ENCODE measurements around the gene TMEM150A.
"Not testable (repeated sequence)": the region's sequence is repeated elsewhere in the genome, so short reads cannot be mapped to it uniquely, and the experiment has no call there.

TMEM150A gene

GRCh38 chr2:85577063-85577385 lies 25.5 kb downstream of the TMEM150A start:
- peaks cover 27% of the 10 kb centered on the region for H3K4me1 ChIP-seq (ENCODE audit: control insufficient read depth, insufficient read depth, low read length)
- WGBS, 2 experiments = 61 to 70% methylated on average over 3 of the region's 3 CpGs
- H3K36me3 ChIP-seq (ENCODE audit: control insufficient read depth, insufficient read depth, low read length) = no peaks in the 10 kb centered on the region
- no peak overlapping the region for H3K4me3 ChIP-seq (ENCODE audit: insufficient read depth, low read depth, low read length)
- no peak overlapping the region for H3K27ac ChIP-seq (ENCODE audit: insufficient read depth, low read depth, low read length, poor library complexity, severe bottlenecking)
- no peaks in the 10 kb centered on the region for H3K9me3 ChIP-seq (ENCODE audit: control insufficient read depth, low read length)
- H3K27me3 ChIP-seq (ENCODE audit: control insufficient read depth, insufficient read depth, low read length, poor library complexity, severe bottlenecking) = peaks cover 12% of the 10 kb centered on the region

- Histone ChIP-seq H3K4me3 (ENCODE audit: insufficient read depth, low read depth, low read length) (no peak overlapping the region), H3K36me3 (ENCODE audit: control insufficient read depth, insufficient read depth, low read length) (no peaks in the 10 kb centered on the region), H3K9me3 (ENCODE audit: control insufficient read depth, low read length) (no peaks in the 10 kb centered on the region), H3K4me1 (ENCODE audit: control insufficient read depth, insufficient read depth, low read length) (peaks cover 27% of the 10 kb centered on the region), H3K27ac (ENCODE audit: insufficient read depth, low read depth, low read length, poor library complexity, severe bottlenecking) (no peak overlapping the region), H3K27me3 (ENCODE audit: control insufficient read depth, insufficient read depth, low read length, poor library complexity, severe bottlenecking) (peaks cover 25% of the 10 kb centered on the region)
- 91 to 92% methylated on average over 8 of the region's 8 CpGs for WGBS, 2 experiments
Measured at GRCh38 chr2:85575739-85576138, 26.8 kb downstream of the TMEM150A start.

GRCh38 chr2:85566265-85566664 lies 36.2 kb downstream of the TMEM150A start:
- Histone ChIP-seq H3K9me3 (ENCODE audit: control insufficient read depth, low read length) (no peaks in the 10 kb centered on the region), H3K36me3 (ENCODE audit: control insufficient read depth, insufficient read depth, low read length) (no peaks in the 10 kb centered on the region), H3K27me3 (ENCODE audit: control insufficient read depth, insufficient read depth, low read length, poor library complexity, severe bottlenecking) (peaks cover 36% of the 10 kb centered on the region), H3K4me3 (ENCODE audit: insufficient read depth, low read depth, low read length) (no peak overlapping the region), H3K4me1 (ENCODE audit: control insufficient read depth, insufficient read depth, low read length) (no peaks in the 10 kb centered on the region), H3K27ac (ENCODE audit: insufficient read depth, low read depth, low read length, poor library complexity, severe bottlenecking) (no peak overlapping the region)
- WGBS, 2 experiments = 85 to 95% methylated on average over 4 of the region's 4 CpGs

GRCh38 chr2:85564144-85564563 lies 38.3 kb downstream of the TMEM150A start:
- Histone ChIP-seq H3K9me3 (ENCODE audit: control insufficient read depth, low read length) (no peaks in the 10 kb centered on the region), H3K36me3 (ENCODE audit: control insufficient read depth, insufficient read depth, low read length) (no peaks in the 10 kb centered on the region), H3K27ac (ENCODE audit: insufficient read depth, low read depth, low read length, poor library complexity, severe bottlenecking) (no peak overlapping the region), H3K27me3 (ENCODE audit: control insufficient read depth, insufficient read depth, low read length, poor library complexity, severe bottlenecking) (peaks cover 15% of the 10 kb centered on the region), H3K4me3 (ENCODE audit: insufficient read depth, low read depth, low read length) (no peak overlapping the region), H3K4me1 (ENCODE audit: control insufficient read depth, insufficient read depth, low read length) (peaks cover 5% of the 10 kb centered on the region)
- 89 to 93% methylated on average over 5 of the region's 5 CpGs for WGBS, 2 experiments

GRCh38 chr2:85561280-85562212 lies 41.0 kb downstream of the TMEM150A start, which contains the start of gene GGCX:
Gene GGCX (minus strand): TSS chr2:85561493. CDS start chr2:85561428, 65 bp downstream.
- no peaks in the 10 kb centered on the region for H3K36me3 ChIP-seq (ENCODE audit: control insufficient read depth, insufficient read depth, low read length)
- no peaks in the 10 kb centered on the region for H3K9me3 ChIP-seq (ENCODE audit: control insufficient read depth, low read length)
- H3K27me3 ChIP-seq (ENCODE audit: control insufficient read depth, insufficient read depth, low read length, poor library complexity, severe bottlenecking) = no peaks in the 10 kb centered on the region
- peaks cover 5% of the 10 kb centered on the region for H3K4me1 ChIP-seq (ENCODE audit: control insufficient read depth, insufficient read depth, low read length)
- H3K27ac ChIP-seq (ENCODE audit: insufficient read depth, low read depth, low read length, poor library complexity, severe bottlenecking) = peak within 1 kb of the TSS; percentile 89
- peak within 1 kb of the TSS; percentile 87 for H3K4me3 ChIP-seq (ENCODE audit: insufficient read depth, low read depth, low read length)
- 9 to 10% methylated on average over 64 of the region's 64 CpGs for WGBS, 2 experiments

- 13 to 14% methylated on average over 14 of the region's 14 CpGs for WGBS, 2 experiments
- no peak overlapping the region for H3K27ac ChIP-seq (ENCODE audit: insufficient read depth, low read depth, low read length, poor library complexity, severe bottlenecking)
- H3K27me3 ChIP-seq (ENCODE audit: control insufficient read depth, insufficient read depth, low read length, poor library complexity, severe bottlenecking) = no peaks in the 10 kb centered on the region
- peaks cover 5% of the 10 kb centered on the region for H3K4me1 ChIP-seq (ENCODE audit: control insufficient read depth, insufficient read depth, low read length)
- H3K9me3 ChIP-seq (ENCODE audit: control insufficient read depth, low read length) = no peaks in the 10 kb centered on the region
- peaks cover 4% of the 10 kb centered on the region for H3K36me3 ChIP-seq (ENCODE audit: control insufficient read depth, insufficient read depth, low read length)
- peak overlapping the region; percentile 87 for H3K4me3 ChIP-seq (ENCODE audit: insufficient read depth, low read depth, low read length)
Measured at GRCh38 chr2:85560812-85561279, 41.7 kb downstream of the TMEM150A start.

- not testable (repeated sequence) for H3K4me1 ChIP-seq (ENCODE audit: control insufficient read depth, insufficient read depth, low read length); H3K36me3 ChIP-seq (ENCODE audit: control insufficient read depth, insufficient read depth, low read length); H3K9me3 ChIP-seq (ENCODE audit: control insufficient read depth, low read length); H3K27ac ChIP-seq (ENCODE audit: insufficient read depth, low read depth, low read length, poor library complexity, severe bottlenecking); H3K27me3 ChIP-seq (ENCODE audit: control insufficient read depth, insufficient read depth, low read length, poor library complexity, severe bottlenecking)
- H3K4me3 ChIP-seq (ENCODE audit: insufficient read depth, low read depth, low read length) = peak overlapping the region; percentile 87
- WGBS, 2 experiments = 89 to 90% methylated on average over 12 of the region's 12 CpGs
Measured at GRCh38 chr2:85560403-85560726, 42.1 kb downstream of the TMEM150A start.

- Histone ChIP-seq H3K4me1 (ENCODE audit: control insufficient read depth, insufficient read depth, low read length) (peaks cover 5% of the 10 kb centered on the region), H3K36me3 (ENCODE audit: control insufficient read depth, insufficient read depth, low read length) (peaks cover 8% of the 10 kb centered on the region), H3K9me3 (ENCODE audit: control insufficient read depth, low read length) (no peaks in the 10 kb centered on the region), H3K4me3 (ENCODE audit: insufficient read depth, low read depth, low read length) (no peak overlapping the region), H3K27me3 (ENCODE audit: control insufficient read depth, insufficient read depth, low read length, poor library complexity, severe bottlenecking) (no peaks in the 10 kb centered on the region), H3K27ac (ENCODE audit: insufficient read depth, low read depth, low read length, poor library complexity, severe bottlenecking) (no peak overlapping the region)
- WGBS, 2 experiments = 89 to 98% methylated on average over 1 of the region's 1 CpG
Measured at GRCh38 chr2:85558160-85558559, 44.3 kb downstream of the TMEM150A start.

- no peak overlapping the region for H3K27ac ChIP-seq (ENCODE audit: insufficient read depth, low read depth, low read length, poor library complexity, severe bottlenecking)
- H3K9me3 ChIP-seq (ENCODE audit: control insufficient read depth, low read length) = no peaks in the 10 kb centered on the region
- H3K4me1 ChIP-seq (ENCODE audit: control insufficient read depth, insufficient read depth, low read length) = peaks cover 5% of the 10 kb centered on the region
- 93 to 98% methylated on average over 5 of the region's 5 CpGs for WGBS, 2 experiments
- H3K27me3 ChIP-seq (ENCODE audit: control insufficient read depth, insufficient read depth, low read length, poor library complexity, severe bottlenecking) = no peaks in the 10 kb centered on the region
- H3K36me3 ChIP-seq (ENCODE audit: control insufficient read depth, insufficient read depth, low read length) = peaks cover 13% of the 10 kb centered on the region
- H3K4me3 ChIP-seq (ENCODE audit: insufficient read depth, low read depth, low read length) = no peak overlapping the region
Measured at GRCh38 chr2:85557130-85557529, 45.4 kb downstream of the TMEM150A start.

GRCh38 chr2:85554980-85555612 lies 47.4 kb downstream of the TMEM150A start:
- H3K27ac ChIP-seq (ENCODE audit: insufficient read depth, low read depth, low read length, poor library complexity, severe bottlenecking) = no peak overlapping the region
- H3K36me3 ChIP-seq (ENCODE audit: control insufficient read depth, insufficient read depth, low read length) = peaks cover 29% of the 10 kb centered on the region
- H3K27me3 ChIP-seq (ENCODE audit: control insufficient read depth, insufficient read depth, low read length, poor library complexity, severe bottlenecking) = no peaks in the 10 kb centered on the region
- no peaks in the 10 kb centered on the region for H3K9me3 ChIP-seq (ENCODE audit: control insufficient read depth, low read length)
- H3K4me3 ChIP-seq (ENCODE audit: insufficient read depth, low read depth, low read length) = no peak overlapping the region
- WGBS, 2 experiments = 94 to 100% methylated on average over 3 of the region's 3 CpGs
- no peaks in the 10 kb centered on the region for H3K4me1 ChIP-seq (ENCODE audit: control insufficient read depth, insufficient read depth, low read length)

Data from ectodermal cell (in vitro differentiated cells).